GM19467 (cell line): ENCODE results near the gene CHRM5.

Experiments
- ATAC-seq: cut with Tn5 transposase; IDR thresholded peaks from one replicate; pipeline ENCODE4 v1.9.1; 2021; ENCODE audit warnings: mild to moderate bottlenecking, moderate library complexity; ENCODE audit not compliant: unreplicated experiment

CHRM5 gene

DNA sequence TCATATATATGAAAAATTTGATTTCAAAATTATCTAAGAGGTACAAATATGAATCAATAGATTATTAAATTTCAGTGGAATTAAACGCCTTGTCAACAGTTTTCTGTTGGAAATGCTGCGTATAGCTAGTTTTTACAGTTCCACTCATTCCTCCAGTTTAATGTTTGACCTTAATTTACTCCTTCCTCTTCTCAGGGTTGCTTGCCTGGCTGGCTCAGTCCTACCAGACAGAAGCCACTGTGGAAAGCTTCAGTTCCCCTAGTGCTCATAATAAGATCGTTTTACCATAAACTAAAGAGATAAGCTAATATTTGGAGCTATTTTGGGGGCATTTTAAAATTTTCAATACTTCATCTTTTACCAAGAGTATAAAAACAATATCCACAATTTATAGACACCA lies 110.6 kb downstream of the CHRM5 start:
- no peak for ATAC-seq

DNA sequence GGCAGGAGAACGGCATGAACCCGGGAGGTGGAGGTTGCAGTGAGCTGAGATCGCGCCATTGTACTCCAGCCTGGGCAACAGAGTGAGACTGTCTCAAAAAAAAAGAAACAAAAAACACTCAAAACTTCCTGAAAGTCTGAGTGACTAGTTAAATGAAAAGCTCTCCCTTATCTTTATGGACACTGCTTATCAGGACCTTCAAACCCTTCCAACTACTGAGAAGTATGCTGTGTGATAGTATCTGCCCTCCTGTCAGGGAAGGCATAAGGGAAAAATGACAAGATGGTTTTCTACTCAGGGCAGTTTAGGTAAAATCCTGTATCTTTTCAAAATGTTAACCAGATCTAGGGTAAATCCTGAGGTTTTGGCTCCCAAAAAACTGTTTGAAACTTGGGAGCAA lies 111.6 kb downstream of the CHRM5 start:
- no peak for ATAC-seq

DNA sequence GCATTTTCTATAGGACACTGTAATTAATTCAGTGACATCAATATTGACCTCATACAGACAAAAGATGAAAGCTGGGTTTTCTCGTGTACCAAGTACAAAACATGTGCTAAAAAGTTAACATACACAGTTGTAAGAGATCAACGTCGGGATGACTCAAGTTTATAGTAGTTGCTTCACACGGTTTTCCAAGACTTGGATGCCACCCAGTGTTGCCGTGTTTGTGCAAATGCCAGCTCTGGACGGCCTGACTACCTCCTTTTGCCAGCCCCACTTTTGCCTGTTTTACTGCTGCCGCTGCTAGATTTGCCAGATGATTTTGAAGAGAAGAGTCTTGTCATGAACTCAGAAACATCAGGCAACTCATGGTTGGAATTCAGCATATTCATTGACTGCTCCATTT lies 115.8 kb downstream of the CHRM5 start:
- no peak for ATAC-seq

DNA sequence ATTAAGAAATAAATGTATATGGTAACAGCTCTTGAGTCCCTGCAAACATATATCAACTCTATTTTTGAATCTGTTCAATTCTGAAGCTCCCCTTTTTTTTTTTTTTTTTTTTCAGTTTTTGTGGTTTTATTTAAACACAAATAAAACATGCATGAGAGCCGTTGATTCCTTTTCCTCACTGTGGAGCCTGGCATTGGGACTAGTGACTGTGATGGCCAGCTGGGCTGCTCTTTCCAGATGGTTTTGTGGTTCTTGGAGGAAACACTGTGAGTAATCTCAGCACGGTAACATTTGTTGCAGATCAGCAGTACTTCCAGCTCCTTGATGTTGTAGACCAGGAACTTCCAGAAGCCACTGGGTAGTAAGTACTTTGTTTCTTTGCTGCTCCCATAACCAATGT lies 117.4 kb downstream of the CHRM5 start:
- ATAC-seq: no peak

DNA sequence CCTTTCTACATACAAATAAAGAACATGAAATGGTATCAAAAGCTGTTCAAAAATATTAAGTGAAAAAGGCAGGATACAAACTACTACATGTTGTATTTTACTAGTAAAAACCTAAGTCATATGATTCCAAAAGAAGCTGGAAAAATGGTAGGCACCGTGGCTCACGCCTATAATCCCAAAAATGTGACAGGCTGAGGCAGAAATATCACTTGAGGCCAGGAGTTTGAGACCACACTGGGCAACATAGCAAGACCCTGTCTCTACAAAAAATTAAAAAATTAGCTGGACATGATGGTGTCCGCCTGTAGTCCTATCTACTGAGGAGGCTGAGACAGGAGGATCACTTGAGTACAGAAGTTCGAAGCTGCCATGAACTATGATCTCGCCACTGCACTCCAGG lies 131.6 kb downstream of the CHRM5 start:
- ATAC-seq: no peak

DNA sequence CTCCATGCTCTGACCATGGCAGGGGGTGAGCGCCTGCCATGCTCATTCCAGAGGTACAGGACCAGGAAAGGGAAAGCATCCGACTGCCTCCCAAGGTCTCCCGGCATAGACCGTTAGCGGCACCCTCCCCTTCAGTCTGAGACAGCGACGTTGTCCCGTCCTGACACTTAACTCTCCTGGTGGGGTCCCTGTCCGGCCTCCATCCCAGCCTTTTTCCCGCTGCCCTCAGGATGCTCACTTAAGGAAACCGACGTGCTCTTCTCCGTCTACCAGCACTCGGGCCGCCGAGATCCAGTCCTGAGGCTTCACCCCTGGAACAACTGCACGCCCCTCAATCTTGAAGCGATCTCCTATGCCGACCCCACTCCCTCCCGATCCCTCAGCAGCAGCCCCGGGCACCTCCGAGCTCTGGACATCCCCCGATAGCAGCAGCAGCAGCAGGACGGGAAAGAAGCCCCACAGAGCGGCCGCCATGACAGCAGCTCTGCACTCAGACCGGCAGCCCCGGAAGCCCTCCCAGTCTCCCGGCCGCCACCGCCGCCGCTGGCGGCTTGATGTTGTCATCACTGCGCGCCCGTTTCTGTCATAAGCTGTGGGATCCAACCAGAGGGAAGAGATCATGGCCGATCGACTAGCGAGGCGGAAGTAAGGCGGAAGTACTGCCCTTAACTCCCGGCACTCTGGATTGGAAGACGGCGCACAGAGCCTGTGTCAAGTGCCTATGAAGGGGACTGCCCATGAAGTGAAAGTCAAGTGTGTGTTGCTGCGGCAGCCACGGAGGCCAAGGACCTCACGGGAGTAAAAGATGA lies 133.3 kb downstream of the CHRM5 start, which contains the start of the genes EMC7 and PGBD4:
TSS of gene EMC7 (minus strand) at position 497 of the 809 bp plus-strand sequence. CDS start at position 474, 23 bp downstream.
TSS of gene PGBD4 (plus strand) at position 718 of the 809 bp plus-strand sequence. CDS start 449 bp downstream, outside the sequence.
- peak; percentile 98 for ATAC-seq

DNA sequence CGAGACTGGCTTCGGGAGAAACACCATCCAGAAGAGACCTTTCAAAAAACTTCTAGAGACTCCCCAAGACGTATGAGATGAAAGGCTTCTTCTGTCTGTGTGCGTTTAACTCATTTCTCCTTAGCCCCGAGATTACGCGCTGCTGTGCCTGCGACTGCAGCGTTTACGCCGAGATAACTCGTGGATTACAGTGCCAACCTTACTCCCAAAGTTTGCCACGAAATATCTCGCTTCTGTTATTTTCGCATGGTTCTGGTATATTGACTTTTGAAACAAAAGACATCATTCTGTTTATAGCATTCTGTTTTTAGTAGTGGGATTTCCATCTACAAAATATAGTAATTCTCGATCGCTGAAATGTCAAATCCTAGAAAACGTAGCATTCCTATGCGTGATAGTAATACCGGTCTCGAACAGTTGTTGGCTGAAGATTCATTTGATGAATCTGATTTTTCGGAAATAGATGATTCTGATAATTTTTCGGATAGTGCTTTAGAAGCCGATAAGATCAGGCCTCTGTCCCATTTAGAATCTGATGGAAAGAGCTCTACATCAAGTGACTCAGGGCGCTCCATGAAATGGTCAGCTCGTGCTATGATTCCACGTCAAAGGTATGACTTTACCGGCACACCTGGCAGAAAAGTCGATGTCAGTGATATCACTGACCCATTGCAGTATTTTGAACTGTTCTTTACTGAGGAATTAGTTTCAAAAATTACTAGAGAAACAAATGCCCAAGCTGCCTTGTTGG lies 134.1 kb downstream of the CHRM5 start:
- no peak for ATAC-seq

DNA sequence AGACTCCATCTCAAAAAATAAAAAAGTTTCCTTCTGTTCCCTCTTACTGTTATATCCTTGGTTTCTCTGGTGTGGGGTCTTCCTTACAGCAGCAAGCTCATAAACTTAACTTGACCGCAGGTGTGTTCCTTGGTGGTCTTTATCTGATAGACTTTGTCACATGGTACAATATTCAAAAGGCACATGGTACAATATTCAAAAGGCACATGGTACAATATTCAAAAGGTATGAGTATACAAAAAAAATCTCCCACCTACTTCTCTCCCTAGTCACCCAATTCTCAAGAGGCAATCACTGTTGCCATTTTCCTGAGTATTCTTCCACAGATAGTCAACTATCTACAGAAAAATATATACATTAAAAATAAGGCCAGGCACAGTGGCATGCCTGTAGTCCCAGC lies 138.1 kb downstream of the CHRM5 start:
- no peak for ATAC-seq

DNA sequence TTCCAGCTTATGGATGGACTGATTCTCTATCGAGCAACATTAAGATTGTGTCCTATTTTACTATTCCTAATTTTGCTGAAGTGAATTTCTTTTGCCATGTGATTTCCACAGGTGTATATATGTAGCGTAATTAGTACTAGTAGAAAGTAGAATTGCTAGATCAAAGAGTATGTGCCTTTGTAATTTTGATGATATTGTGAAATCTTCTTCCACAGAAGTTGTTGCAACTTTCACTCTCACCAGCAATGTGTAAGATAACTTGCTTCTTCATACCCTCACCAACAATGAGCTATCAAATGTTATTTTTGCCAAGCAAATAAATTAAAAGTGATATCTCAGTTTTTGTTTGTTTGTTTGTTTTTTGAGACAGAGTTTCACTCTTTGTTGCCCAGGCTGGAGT lies 139.0 kb downstream of the CHRM5 start:
- no peak for ATAC-seq

DNA sequence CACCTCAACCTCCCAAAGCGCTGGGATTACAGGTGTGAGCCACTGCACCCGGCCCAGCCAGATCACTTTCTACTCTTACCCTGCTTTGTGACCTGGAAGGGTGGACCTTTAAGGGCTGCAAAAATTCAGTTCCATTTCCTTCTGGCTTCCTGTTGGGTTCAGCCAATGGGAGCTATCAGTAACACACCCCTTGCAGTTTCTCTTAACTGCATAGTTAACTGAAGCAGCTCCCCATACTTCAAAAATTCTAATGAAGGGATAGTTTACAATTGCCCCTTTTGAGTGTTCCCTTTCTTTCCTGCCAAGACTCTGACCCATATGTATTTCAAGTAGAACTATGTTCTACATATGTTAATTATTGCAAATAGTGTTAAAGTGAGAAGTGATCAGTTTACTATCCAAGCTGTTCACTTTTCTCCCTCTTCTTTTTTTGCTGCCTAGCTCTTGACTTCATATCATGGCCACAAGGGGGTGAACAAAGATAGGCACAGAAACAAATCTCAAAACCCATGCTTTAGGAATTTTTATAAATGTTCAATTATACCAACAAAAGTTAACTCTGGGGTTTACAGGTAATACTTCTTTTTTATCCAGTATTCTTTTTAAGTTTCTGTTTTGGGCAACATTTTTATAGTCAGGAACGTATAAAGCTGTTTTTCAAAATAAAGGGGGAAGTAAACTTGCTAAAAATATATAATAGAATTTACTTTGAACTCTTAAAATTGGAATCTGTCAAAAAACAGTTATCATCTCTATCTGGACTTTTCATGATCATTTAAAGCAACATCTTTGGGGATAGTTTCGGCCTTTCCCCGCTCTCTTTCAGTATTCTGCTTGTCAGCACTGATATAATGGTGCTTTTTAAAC lies 141.7 kb downstream of the CHRM5 start:
- ATAC-seq: no peak

DNA sequence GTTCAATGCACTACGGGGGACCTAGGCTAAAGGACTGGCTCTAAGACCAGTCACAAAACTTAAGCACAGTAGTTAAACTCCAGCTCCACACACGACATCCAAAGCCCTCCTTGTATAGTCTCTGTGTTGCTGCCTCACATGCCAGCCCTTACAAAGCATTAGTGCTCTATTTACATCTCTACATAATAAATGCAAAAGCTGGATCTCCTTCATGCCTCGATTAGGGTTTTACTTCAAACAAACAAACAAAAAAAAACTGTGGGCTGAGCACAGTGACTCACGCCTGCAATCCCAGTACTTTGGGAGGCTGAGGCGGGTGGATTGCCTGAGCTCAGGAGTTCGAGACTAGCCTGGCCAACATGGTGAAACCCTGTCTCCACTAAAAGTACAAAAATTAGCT lies 143.2 kb downstream of the CHRM5 start:
- no peak for ATAC-seq

DNA sequence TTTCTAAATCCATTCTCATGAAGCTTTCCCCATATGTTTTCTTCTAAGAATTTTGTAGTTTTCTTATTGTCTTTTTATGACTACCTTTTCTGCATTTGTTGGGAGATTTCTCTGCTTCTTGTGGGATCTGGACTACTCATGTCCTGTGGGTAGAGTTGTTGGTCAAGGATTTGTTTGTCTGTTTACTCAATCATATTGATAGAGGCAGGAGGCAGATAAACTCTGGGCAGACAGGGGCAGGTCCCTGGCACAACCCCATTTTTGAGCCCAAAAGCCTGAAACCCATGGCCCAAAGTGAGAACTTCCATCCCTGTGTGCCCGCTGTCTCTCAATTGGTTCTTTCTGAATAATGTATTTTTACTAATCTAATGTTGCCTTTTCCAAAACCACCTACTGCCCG lies 145.9 kb downstream of the CHRM5 start:
- no peak for ATAC-seq

DNA sequence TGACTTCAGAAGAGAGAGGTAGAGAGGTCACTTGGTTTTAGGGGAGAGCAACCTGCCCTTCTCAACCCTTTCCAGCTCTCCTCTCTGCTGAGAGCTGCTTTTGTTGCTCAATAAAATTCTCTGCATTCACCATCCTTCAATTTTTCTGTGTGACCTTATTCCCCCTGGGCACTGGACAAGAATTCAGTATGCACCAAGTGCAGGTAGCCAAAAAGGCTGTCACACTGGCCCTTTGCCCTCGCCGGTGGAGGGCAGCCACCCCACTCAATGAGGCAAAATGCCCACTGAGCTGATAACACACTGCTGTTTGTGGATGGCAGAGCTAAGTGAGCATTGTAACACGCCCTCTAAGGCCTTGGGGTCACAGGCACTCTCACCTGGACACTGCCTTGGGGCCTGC lies 146.4 kb downstream of the CHRM5 start:
- ATAC-seq: no peak

DNA sequence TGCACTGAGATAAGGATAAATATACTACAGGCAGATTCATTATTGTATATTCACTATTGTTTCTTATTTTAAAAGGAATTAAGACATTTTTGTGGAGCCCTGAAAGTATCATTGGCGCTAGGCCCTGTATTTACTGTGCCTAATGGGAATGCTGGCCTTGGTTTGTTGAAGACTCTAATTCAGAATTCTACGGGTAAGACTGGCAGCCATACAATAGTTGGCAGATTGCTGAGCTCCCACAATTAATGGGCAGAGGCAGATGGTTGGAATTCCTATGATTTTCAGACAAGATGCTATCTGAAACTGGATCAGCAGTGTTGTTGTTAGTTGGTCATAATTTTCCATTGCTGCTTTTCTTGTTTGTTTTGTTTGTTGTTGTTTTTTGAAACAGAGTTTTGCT lies 148.3 kb downstream of the CHRM5 start:
- no peak for ATAC-seq
